Brain microvascular endothelial cell (primary cell): ENCODE data around the gene UBE2J1.

Experiments used
- DNase-seq: peaks from one replicate; pipeline ENCODE4 v3.0.0-alpha.2; 2020
- H3K27ac ChIP-seq: fragments of 250-450 bp; sonication (Bioruptor Pico); 2 replicates; pipeline ENCODE4 v1.5.1; 2020; ENCODE audit warnings: mild to moderate bottlenecking, moderate library complexity
- H3K27me3 ChIP-seq: fragments of 250-450 bp; sonication (Bioruptor Pico); replicated peaks from 2 replicates; pipeline ENCODE4 v1.5.1; 2020; ENCODE audit warnings: mild to moderate bottlenecking
- H3K36me3 ChIP-seq: fragments of 250-450 bp; sonication (Bioruptor Pico); replicated peaks from 2 replicates; pipeline ENCODE4 v1.5.1; 2020; ENCODE audit warnings: mild to moderate bottlenecking
- H3K4me3 ChIP-seq: 2 replicates; pipeline ENCODE4 v1.5.1; 2011; ENCODE audit warnings: low read depth, mild to moderate bottlenecking, control low read depth, low read length, moderate library complexity
- CTCF ChIP-seq: IDR thresholded peaks from 2 replicates; pipeline ENCODE4 v1.5.1; 2011; ENCODE audit warnings: low read depth, mild to moderate bottlenecking, moderate library complexity, low read length, control low read depth, inconsistent platforms; ENCODE audit errors: missing control alignments
- in situ Hi-C: cut with HindIII; loops from 2 replicates; pipeline ENCODE4 v1.10.0; 2017; ENCODE audit warnings: low sequenced_read_pairs, low pct_ligation_motif_present

UBE2J1 gene

GRCh38 chr6:89371849-89372505, 19.5 kb upstream of the UBE2J1 start:
- in situ Hi-C loops: no loop called here
- DNase-seq: peak; percentile 48
- H3K27ac ChIP-seq: no peak overlapping the region
- H3K27me3 ChIP-seq: no peaks in the 10 kb centered on the region
- TF ChIP-seq CTCF: peak; percentile 98
- no peak overlapping the region for H3K4me3 ChIP-seq
- no peaks in the 10 kb centered on the region for H3K36me3 ChIP-seq

GRCh38 chr6:89368999-89369398, 16.5 kb upstream of the UBE2J1 start:
- DNase-seq: peak; percentile 47
- peak; percentile 72 for TF ChIP-seq CTCF
- H3K36me3 ChIP-seq: no peaks in the 10 kb centered on the region
- no peak overlapping the region for H3K27ac ChIP-seq
- in situ Hi-C loops: no loop called here
- H3K27me3 ChIP-seq: no peaks in the 10 kb centered on the region
- no peak overlapping the region for H3K4me3 ChIP-seq

GRCh38 chr6:89368107-89368506, 15.6 kb upstream of the UBE2J1 start:
- Histone ChIP-seq H3K4me3 (no peak overlapping the region), H3K27me3 (no peaks in the 10 kb centered on the region), H3K27ac (no peak overlapping the region), H3K36me3 (no peaks in the 10 kb centered on the region)
- peak; percentile 89 for TF ChIP-seq CTCF
- in situ Hi-C loops: no loop called here
- DNase-seq: peak; percentile 46

- TF ChIP-seq CTCF: no peak
- DNase-seq: no peak
- Histone ChIP-seq H3K36me3 (no peaks in the 10 kb centered on the region), H3K4me3 (no peak overlapping the region), H3K27ac (no peak overlapping the region), H3K27me3 (no peaks in the 10 kb centered on the region)
- in situ Hi-C loops: no loop called here
Observed at GRCh38 chr6:89364586-89364985, 12.1 kb upstream of the UBE2J1 start.

- no peaks in the 10 kb centered on the region for H3K27me3 ChIP-seq
- no peak overlapping the region for H3K4me3 ChIP-seq
- in situ Hi-C loops: no loop called here
- H3K27ac ChIP-seq: no peak overlapping the region
- DNase-seq: no peak
- no peaks in the 10 kb centered on the region for H3K36me3 ChIP-seq
- no peak for TF ChIP-seq CTCF
Observed at GRCh38 chr6:89361171-89361570, 8.6 kb upstream of the UBE2J1 start.

GRCh38 chr6:89360415-89360999, 8.0 kb upstream of the UBE2J1 start:
- H3K36me3 ChIP-seq: no peaks in the 10 kb centered on the region
- no peaks in the 10 kb centered on the region for H3K27me3 ChIP-seq
- no peak overlapping the region for H3K27ac ChIP-seq
- H3K4me3 ChIP-seq: no peak overlapping the region
- no peak for DNase-seq
- TF ChIP-seq CTCF: no peak
- in situ Hi-C loops: no loop called here
